HFF-Myc (cell line): ENCODE data around the gene ADD3.

Experiments used
- DNase-seq: peaks from one replicate; pipeline ENCODE4 v3.0.0-alpha.2; 2011; ENCODE audit warnings: low read depth; ENCODE audit errors: extremely low read depth
- H3K4me3 ChIP-seq: replicated peaks from 2 replicates; pipeline ENCODE4 v1.5.1; 2011; ENCODE audit warnings: low read depth, mild to moderate bottlenecking, control low read depth, low read length
- TF ChIP-seq, protein P1 (sequence below): IDR thresholded peaks from 2 replicates; pipeline ENCODE4 v1.5.1; 2012; ENCODE audit warnings: mild to moderate bottlenecking, low read depth, low read length, control low read depth; ENCODE audit errors: missing control alignments

The ADD3 gene

DNA sequence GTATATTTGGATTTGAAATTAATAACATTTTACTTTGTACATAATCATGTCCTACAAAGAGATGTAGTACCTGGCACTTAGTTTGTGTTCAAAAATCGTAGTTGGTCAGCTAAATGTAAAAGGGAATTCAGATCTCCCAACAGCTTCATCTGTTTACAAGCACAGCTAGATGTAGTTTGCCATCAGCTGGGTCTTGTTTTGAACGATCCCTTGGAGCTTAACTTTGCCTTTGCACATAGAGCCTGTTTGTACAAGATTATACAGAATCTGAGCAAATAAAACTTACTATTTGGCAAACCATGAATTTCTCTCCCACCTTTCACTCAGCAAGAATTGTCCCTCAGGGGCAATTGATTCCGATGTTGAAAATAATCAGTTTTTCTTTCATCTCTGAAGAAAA lies 36.1 kb upstream of the ADD3 start:
- TF ChIP-seq, protein P1, sequence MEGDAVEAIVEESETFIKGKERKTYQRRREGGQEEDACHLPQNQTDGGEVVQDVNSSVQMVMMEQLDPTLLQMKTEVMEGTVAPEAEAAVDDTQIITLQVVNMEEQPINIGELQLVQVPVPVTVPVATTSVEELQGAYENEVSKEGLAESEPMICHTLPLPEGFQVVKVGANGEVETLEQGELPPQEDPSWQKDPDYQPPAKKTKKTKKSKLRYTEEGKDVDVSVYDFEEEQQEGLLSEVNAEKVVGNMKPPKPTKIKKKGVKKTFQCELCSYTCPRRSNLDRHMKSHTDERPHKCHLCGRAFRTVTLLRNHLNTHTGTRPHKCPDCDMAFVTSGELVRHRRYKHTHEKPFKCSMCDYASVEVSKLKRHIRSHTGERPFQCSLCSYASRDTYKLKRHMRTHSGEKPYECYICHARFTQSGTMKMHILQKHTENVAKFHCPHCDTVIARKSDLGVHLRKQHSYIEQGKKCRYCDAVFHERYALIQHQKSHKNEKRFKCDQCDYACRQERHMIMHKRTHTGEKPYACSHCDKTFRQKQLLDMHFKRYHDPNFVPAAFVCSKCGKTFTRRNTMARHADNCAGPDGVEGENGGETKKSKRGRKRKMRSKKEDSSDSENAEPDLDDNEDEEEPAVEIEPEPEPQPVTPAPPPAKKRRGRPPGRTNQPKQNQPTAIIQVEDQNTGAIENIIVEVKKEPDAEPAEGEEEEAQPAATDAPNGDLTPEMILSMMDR = no peak
- DNase-seq = no peak
- H3K4me3 ChIP-seq = no peak overlapping the region

DNA sequence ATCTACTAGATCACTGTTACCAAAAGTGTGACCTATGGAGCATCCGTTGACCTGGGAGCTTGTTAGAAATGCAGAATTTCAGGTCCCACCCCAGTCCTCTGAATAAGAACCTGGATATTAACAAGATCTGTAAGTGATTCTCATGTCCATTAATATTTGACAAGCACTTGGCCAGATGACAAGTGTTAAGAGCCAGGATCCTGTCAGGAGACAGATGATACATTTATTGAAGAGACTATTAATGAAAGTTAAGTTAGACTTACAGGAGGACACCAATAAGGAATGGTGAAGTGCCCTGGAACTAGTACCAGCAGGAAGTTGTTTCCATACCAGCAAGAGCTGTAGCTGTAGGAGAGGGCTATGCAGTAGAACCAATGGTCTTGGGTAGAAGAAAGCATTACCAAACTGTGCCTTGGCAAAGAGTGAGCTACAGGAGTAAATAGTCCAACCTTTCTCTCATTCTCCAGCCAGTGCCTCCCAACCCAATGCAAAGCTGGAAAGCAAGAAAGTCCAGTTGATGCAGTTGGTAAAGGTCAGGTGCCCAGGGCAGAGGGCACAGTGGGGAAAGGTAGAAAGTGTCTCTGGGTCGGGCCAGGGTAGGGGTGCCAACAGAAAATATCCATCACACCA lies 35.3 kb upstream of the ADD3 start:
- no peak overlapping the region for H3K4me3 ChIP-seq
- TF ChIP-seq, protein P1 = no peak
- DNase-seq = no peak

DNA sequence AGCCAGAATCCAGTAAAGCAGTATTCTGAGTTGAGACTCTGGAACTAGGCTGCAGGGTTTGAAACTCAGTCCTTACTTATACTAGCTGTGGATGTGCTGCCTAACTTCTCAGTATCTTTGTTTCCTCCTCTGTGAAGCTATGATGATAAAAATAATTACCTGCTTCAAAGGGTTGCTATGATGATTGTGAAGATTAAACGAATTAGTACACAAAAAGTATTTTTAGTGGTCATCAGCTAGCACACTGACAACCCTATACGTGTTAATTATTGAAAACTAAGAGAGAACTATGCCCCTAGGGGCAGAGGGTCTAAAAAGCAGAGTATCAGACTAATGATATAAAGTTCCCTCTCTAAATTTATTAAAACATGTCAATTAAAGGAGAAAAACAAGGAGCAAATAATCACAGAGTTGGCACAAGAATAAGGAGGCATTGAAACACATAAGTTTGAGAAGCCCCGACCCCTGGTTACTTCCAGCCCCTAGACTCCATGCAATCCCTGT lies 34.4 kb upstream of the ADD3 start:
- DNase-seq = no peak
- H3K4me3 ChIP-seq = no peak overlapping the region
- TF ChIP-seq, protein P1 = no peak

DNA sequence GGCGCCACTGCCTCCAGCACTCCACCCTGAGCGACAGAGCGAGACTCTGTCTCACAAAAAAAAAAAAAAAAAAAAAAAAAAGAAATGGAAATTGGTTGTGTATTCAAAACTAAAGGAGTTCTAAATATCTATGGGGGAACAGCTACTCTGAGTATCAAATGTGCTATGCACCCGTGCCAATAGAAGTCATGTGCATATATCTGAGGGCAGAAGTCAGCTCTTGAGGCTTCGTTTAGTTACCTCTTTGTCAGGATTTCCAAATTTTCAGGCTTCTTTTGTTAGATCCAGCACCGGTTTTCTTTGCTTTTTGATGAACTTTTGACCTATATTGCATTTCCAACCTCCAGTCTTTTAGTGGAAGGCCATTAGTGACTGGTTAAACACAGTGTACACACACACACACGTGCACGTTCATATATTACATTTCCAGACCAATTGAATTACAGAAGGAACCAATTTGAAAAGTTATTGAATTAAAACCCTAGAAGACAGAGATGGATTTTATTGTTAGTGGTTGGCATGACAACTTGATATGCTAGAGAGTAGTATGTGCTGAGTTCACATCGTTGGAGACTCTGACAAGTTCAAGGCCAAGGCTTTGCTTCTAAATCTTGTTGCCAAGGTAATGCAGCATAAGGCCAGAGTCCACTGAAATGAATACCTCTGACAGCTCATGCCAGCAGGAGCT lies 33.1 kb upstream of the ADD3 start:
- H3K4me3 ChIP-seq = no peak overlapping the region
- TF ChIP-seq, protein P1 = no peak
- DNase-seq = no peak

DNA sequence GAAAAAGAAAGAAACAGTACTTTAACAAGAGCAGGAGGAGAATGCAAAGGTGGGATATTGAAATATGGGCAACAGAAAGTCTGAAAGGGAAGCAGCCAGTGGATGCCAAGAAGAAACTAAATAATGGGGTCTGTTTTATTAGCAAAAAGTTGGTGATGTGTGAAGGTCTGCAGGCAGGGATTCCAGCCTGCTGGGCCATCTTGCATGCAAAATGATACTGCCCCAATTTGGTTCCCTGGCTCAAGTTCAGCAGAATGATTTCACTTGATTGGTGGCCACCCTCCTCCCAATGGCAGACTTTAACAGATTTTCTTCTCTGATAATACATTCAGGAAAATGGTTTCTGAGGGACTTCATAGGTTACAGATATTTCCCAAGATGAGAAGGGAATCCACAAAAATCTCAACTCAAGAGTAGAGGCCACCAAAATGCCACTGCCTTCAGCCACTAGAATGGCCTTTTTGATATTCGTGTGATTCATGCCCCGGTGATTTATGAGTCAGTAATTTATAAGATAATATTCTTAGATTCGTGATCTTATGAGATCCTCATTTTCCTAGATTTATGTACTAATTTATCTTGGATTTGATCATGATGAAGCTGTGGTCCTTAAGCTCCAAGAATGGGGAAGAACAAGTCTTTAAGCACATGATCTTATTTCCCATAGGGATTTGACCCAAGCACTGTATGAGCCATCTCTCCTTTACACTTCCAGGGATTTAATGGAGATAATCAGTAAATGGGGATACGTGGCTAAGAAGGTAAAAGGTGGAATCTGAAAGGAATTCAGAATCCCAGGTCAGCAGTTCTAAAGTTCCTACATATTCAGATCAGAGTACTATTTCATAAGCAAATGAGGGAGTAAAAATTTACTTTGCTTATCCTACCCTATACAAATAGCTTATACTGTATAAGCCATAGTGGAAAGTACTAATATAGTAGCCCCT lies 32.3 kb upstream of the ADD3 start:
- TF ChIP-seq, protein P1 = no peak
- no peak overlapping the region for H3K4me3 ChIP-seq
- no peak for DNase-seq

DNA sequence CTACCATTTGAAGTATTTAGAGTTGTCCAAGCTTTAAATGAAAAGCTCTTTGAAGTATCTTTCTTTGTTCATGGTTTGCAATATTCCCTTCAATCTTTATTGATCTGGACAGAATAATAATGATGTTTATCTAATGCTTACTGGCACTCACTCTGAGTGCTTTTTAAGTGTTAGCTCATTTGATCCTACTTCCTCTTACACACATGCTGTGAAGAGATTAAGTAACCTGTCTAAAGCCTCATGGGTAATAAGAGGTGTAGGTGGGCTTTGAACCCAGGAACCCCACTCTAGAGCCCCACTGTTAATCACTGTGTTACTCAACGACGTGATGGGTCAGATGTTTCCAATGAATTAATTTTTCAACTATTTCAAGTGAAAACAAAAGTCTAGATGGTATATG lies 31.1 kb upstream of the ADD3 start:
- TF ChIP-seq, protein P1 = no peak
- no peak for DNase-seq
- no peak overlapping the region for H3K4me3 ChIP-seq
